ENCODE results near the gene SARDH.

Gene SARDH

GRCh38 chr9:133737774-133738639, at the start of gene SARDH:
TSS of gene SARDH (minus strand) at chr9:133738352. CDS start at chr9:133734173, 4,179 bp downstream.
- in situ Hi-C loops (cut with HindIII; ENCODE audit: low sequenced_read_pairs) = no loop called here

GRCh38 chr9:133787754-133788025, 49.5 kb upstream of the SARDH start:
- in situ Hi-C loops (cut with HindIII; ENCODE audit: low sequenced_read_pairs) = no loop called here

- in situ Hi-C loops (cut with HindIII; ENCODE audit: low sequenced_read_pairs) = no loop called here
These were observed 49.0 kb upstream of the SARDH start for GRCh38 chr9:133786907-133787753.

- in situ Hi-C loops (cut with HindIII; ENCODE audit: low sequenced_read_pairs) = no loop called here
These were observed 48.2 kb upstream of the SARDH start for GRCh38 chr9:133786371-133786753.

- in situ Hi-C loops (cut with HindIII; ENCODE audit: low sequenced_read_pairs) = no loop called here
These were observed 47.7 kb upstream of the SARDH start for GRCh38 chr9:133785753-133786370.

GRCh38 chr9:133784731-133785561, 46.8 kb upstream of the SARDH start:
- in situ Hi-C loops (cut with HindIII; ENCODE audit: low sequenced_read_pairs) = loop anchor here (5.0 kb wide), 1 partner anchor 207 kb away; the partner anchor contains the start of gene VAV2

GRCh38 chr9:133783331-133783731, 45.2 kb upstream of the SARDH start:
- in situ Hi-C loops (cut with HindIII; ENCODE audit: low sequenced_read_pairs) = loop anchor here (5.0 kb wide), 1 partner anchor 209 kb away; the partner anchor contains the start of gene VAV2

GRCh38 chr9:133782157-133783130, 44.3 kb upstream of the SARDH start:
- in situ Hi-C loops (cut with HindIII; ENCODE audit: low sequenced_read_pairs) = loop anchor here (5.0 kb wide), 1 partner anchor 210 kb away; the partner anchor contains the start of gene VAV2

GRCh38 chr9:133781828-133782135, 43.6 kb upstream of the SARDH start:
- in situ Hi-C loops (cut with HindIII; ENCODE audit: low sequenced_read_pairs) = loop anchor here (5.0 kb wide), 1 partner anchor 211 kb away; the partner anchor contains the start of gene VAV2

GRCh38 chr9:133780962-133781827, 43.0 kb upstream of the SARDH start:
- in situ Hi-C loops (cut with HindIII; ENCODE audit: low sequenced_read_pairs) = loop anchor here (5.0 kb wide), 1 partner anchor 211 kb away; the partner anchor contains the start of gene VAV2

- in situ Hi-C loops (cut with HindIII; ENCODE audit: low sequenced_read_pairs) = loop anchor here (5.0 kb wide), 1 partner anchor 212 kb away; the partner anchor contains the start of gene VAV2
These were observed 42.3 kb upstream of the SARDH start for GRCh38 chr9:133780404-133780945.

- in situ Hi-C loops (cut with HindIII; ENCODE audit: low sequenced_read_pairs) = loop anchor here (5.0 kb wide), 1 partner anchor 213 kb away; the partner anchor contains the start of gene VAV2
These were observed 41.6 kb upstream of the SARDH start for GRCh38 chr9:133779516-133780403.

GRCh38 chr9:133779081-133779480, 40.9 kb upstream of the SARDH start:
- in situ Hi-C loops (cut with HindIII; ENCODE audit: low sequenced_read_pairs) = no loop called here

GRCh38 chr9:133778336-133779013, 40.3 kb upstream of the SARDH start:
- in situ Hi-C loops (cut with HindIII; ENCODE audit: low sequenced_read_pairs) = no loop called here

- in situ Hi-C loops (cut with HindIII; ENCODE audit: low sequenced_read_pairs) = no loop called here
These were observed 39.7 kb upstream of the SARDH start for GRCh38 chr9:133777871-133778270.

- in situ Hi-C loops (cut with HindIII; ENCODE audit: low sequenced_read_pairs) = no loop called here
These were observed 39.1 kb upstream of the SARDH start for GRCh38 chr9:133777068-133777791.

Measured in endothelial cell of hepatic sinusoid (primary cell).